HEK293 (cell line): ENCODE data around the gene KRTAP12-1.

Source experiments
- CTCF ChIA-PET: fragments of 350-600 bp; formaldehyde crosslinking; extraction: SDS; loops from one replicate; lab custom pipeline; 2021; ENCODE audit warnings: antibody characterized with exemption; lab: Yijun Ruan, JAX
- POLR2A ChIA-PET: fragments of 300-600 bp; formaldehyde crosslinking; extraction: SDS; loops from one replicate; lab custom pipeline; 2020; ENCODE audit warnings: antibody characterized with exemption, inconsistent platforms; lab: Yijun Ruan, JAX
- H3K27ac ChIP-seq: fragments of 200-500 bp; sonication (Bioruptor generic); 2 replicates; pipeline ENCODE4 v1.5.1; 2014; ENCODE audit warnings: low read depth, low read length, control low read depth, inconsistent platforms; ENCODE audit errors: extremely low read depth
- H3K36me3 ChIP-seq, 2 experiments: fragments of 200-500 bp in 1 of 2; sonication (Bioruptor generic) in 1 of 2; 1 replicate in 1 of 2; 2 replicates in 1 of 2; pipeline ENCODE4 v1.5.1; 2014 to 2017; ENCODE audit warnings: inconsistent platforms in 2 of 2, low read length in 2 of 2; ENCODE audit not compliant: control insufficient read depth in 2 of 2, insufficient read depth in 1 of 2
- H3K4me1 ChIP-seq: fragments of 200-500 bp; sonication (Bioruptor generic); 2 replicates; pipeline ENCODE4 v1.5.1; 2014; ENCODE audit warnings: mild to moderate bottlenecking, low read length, inconsistent platforms; ENCODE audit not compliant: control insufficient read depth, insufficient read depth
- H3K4me3 ChIP-seq: 2 replicates; pipeline ENCODE4 v1.5.1; 2011; ENCODE audit warnings: low read depth, mild to moderate bottlenecking, control low read depth, low read length, moderate library complexity
- H3K9me3 ChIP-seq: fragments of 200-500 bp; sonication (Bioruptor generic); 2 replicates; pipeline ENCODE4 v1.5.1; 2014; ENCODE audit warnings: low read depth, low read length, inconsistent platforms; ENCODE audit not compliant: control insufficient read depth, insufficient read depth
- AEBP2 ChIP-seq: fragments of 450-650 bp; formaldehyde crosslinking; IDR thresholded peaks from 2 replicates; pipeline ENCODE4 v1.5.1; 2016; ENCODE audit warnings: missing biosample characterization, missing genetic modification characterization, borderline replicate concordance
- CTCF ChIP-seq: fragments of 450-650 bp; formaldehyde crosslinking; IDR thresholded peaks from 2 replicates; pipeline ENCODE4 v1.5.1; 2016; ENCODE audit warnings: missing biosample characterization, missing genetic modification characterization
- ELK4 ChIP-seq: IDR thresholded peaks from 2 replicates; pipeline ENCODE4 v1.6.1; 2011; ENCODE audit warnings: mild to moderate bottlenecking, low read depth, low read length, borderline replicate concordance
- HOXD13 ChIP-seq: sonication (generic); formaldehyde crosslinking; IDR thresholded peaks from 2 replicates; pipeline ENCODE4 v1.8.0; 2022; ENCODE audit warnings: missing genetic modification reagents, borderline replicate concordance
- PATZ1 ChIP-seq: fragments of 450-650 bp; formaldehyde crosslinking; IDR thresholded peaks from 2 replicates; pipeline ENCODE4 v1.5.1; 2016; ENCODE audit warnings: missing biosample characterization, missing genetic modification characterization
- PRDM10 ChIP-seq: fragments of 450-650 bp; formaldehyde crosslinking; IDR thresholded peaks from 2 replicates; pipeline ENCODE4 v1.5.1; 2016; ENCODE audit warnings: missing biosample characterization, missing genetic modification characterization
- PRDM6 ChIP-seq: fragments of 450-650 bp; formaldehyde crosslinking; IDR thresholded peaks from 2 replicates; pipeline ENCODE4 v1.5.1; 2017; ENCODE audit warnings: missing biosample characterization, missing genetic modification characterization
- ZNF155 ChIP-seq: fragments of 450-650 bp; formaldehyde crosslinking; IDR thresholded peaks from 2 replicates; pipeline ENCODE4 v1.5.1; 2016; ENCODE audit warnings: missing biosample characterization, missing genetic modification characterization
- ZNF704 ChIP-seq: fragments of 450-650 bp; formaldehyde crosslinking; IDR thresholded peaks from 2 replicates; pipeline ENCODE4 v1.5.1; 2016; ENCODE audit warnings: missing biosample characterization, missing genetic modification characterization

The KRTAP12-1 gene

GRCh38 chr21:44666401-44667320, 15.3 kb downstream of the KRTAP12-1 start, which contains the start of gene KRTAP12-2 (continued):
- TF ChIP-seq PRDM10 (no peak), PRDM6 (tag by site-specific recombination) (no peak), HOXD13 (CRISPR knock-in tag) (no peak)

GRCh38 chr21:44664691-44665090, 17.3 kb downstream of the KRTAP12-1 start:
- TF ChIP-seq ZNF704 (tag by site-specific recombination) (no peak), ELK4 (no peak), AEBP2 (tag by site-specific recombination) (no peak), PATZ1 (no peak), ZNF155 (tag by site-specific recombination) (no peak), CTCF (no peak)
- Histone ChIP-seq H3K27ac (no peak overlapping the region), H3K4me1 (no peaks in the 10 kb centered on the region), H3K9me3 (no peaks in the 10 kb centered on the region), H3K36me3 (no peaks in the 10 kb centered on the region), H3K4me3 (no peak overlapping the region)
- CTCF ChIA-PET = no interaction called here
- POLR2A ChIA-PET = no interaction called here
